ENCODE data around the gene GABRR3. TPM values are rescaled to one million over a fixed set of nuclear protein-coding genes. Genes with fewer than 3 reads are reported as not detected.

GABRR3 gene
- polyA plus RNA-seq (2012; rRNA removed) = not detected in 2 replicates
- not detected in 2 replicates for polyA plus RNA-seq (2012; cell fraction: cytosol; rRNA removed)
- polyA plus RNA-seq (2012; cell fraction: nucleus; rRNA removed) = not detected in 2 replicates

DNA sequence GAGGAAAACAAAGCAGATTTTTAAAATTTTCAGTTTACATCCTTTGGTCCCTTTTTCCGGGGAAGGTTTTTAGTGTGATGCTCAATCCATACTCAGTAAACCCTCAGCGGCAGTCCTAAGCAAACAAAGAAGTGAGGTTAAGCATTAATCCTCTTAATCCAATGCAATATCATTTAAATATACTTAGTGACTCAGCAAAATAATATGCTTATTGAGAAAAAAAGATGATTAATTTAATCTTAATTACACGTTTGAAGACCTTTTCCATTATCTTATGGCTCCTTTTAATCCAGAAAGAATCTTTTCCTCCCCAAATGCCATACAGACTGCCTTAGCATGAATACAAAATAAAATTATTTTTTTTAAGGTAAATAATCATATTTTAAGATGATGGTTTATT, at the start of gene GABRR3:
Gene GABRR3 (minus strand): TSS at position 108 of the 400 bp plus-strand sequence. CDS start 328 bp downstream, outside the sequence.
- H3K36me3 ChIP-seq (replicated peaks in 1 of 2; ENCODE audit: control insufficient read depth in 1 of 2, insufficient read depth in 2 of 2, low read length in 1 of 2) = no peaks in the 10 kb centered on the region
- no peaks in the 10 kb centered on the region for H3K27me3 ChIP-seq (ENCODE audit: insufficient read depth)
- H3K27ac ChIP-seq (ENCODE audit: low read depth in 2 of 2, low read length in 1 of 2) = no peak within 1 kb of the TSS
- no peaks in the 10 kb centered on the region for H3K79me2 ChIP-seq (ENCODE audit: insufficient read depth)
- TF ChIP-seq, protein P1, sequence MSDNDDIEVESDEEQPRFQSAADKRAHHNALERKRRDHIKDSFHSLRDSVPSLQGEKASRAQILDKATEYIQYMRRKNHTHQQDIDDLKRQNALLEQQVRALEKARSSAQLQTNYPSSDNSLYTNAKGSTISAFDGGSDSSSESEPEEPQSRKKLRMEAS (IDR thresholded peaks at IDR 0.05; ENCODE audit: low read depth) = no peak
- TF ChIP-seq, protein P2, sequence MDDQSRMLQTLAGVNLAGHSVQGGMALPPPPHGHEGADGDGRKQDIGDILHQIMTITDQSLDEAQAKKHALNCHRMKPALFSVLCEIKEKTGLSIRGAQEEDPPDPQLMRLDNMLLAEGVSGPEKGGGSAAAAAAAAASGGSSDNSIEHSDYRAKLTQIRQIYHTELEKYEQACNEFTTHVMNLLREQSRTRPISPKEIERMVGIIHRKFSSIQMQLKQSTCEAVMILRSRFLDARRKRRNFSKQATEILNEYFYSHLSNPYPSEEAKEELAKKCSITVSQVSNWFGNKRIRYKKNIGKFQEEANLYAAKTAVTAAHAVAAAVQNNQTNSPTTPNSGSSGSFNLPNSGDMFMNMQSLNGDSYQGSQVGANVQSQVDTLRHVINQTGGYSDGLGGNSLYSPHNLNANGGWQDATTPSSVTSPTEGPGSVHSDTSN (IDR thresholded peaks at IDR 0.05) = no peak
- TF ChIP-seq EZH2phosphoT487 (IDR thresholded peaks at IDR 0.05; ENCODE audit: borderline replicate concordance, low read depth) (no peak), NRF1 (IDR thresholded peaks at IDR 0.05; ENCODE audit: low read depth, low read length) (no peak), POLR2AphosphoS5 (IDR thresholded peaks at IDR 0.05; ENCODE audit: low read depth, low read length) (no peak), RXRA (IDR thresholded peaks at IDR 0.05; ENCODE audit: borderline replicate concordance, low read depth) (no peak), FOXJ3 (CRISPR knock-in tag; IDR thresholded peaks at IDR 0.05) (no peak), TCF12 (IDR thresholded peaks at IDR 0.05) (no peak)
- TF ChIP-seq, protein P3, sequence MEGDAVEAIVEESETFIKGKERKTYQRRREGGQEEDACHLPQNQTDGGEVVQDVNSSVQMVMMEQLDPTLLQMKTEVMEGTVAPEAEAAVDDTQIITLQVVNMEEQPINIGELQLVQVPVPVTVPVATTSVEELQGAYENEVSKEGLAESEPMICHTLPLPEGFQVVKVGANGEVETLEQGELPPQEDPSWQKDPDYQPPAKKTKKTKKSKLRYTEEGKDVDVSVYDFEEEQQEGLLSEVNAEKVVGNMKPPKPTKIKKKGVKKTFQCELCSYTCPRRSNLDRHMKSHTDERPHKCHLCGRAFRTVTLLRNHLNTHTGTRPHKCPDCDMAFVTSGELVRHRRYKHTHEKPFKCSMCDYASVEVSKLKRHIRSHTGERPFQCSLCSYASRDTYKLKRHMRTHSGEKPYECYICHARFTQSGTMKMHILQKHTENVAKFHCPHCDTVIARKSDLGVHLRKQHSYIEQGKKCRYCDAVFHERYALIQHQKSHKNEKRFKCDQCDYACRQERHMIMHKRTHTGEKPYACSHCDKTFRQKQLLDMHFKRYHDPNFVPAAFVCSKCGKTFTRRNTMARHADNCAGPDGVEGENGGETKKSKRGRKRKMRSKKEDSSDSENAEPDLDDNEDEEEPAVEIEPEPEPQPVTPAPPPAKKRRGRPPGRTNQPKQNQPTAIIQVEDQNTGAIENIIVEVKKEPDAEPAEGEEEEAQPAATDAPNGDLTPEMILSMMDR (IDR thresholded peaks at IDR 0.05) = no peak
- TF ChIP-seq, protein P4, sequence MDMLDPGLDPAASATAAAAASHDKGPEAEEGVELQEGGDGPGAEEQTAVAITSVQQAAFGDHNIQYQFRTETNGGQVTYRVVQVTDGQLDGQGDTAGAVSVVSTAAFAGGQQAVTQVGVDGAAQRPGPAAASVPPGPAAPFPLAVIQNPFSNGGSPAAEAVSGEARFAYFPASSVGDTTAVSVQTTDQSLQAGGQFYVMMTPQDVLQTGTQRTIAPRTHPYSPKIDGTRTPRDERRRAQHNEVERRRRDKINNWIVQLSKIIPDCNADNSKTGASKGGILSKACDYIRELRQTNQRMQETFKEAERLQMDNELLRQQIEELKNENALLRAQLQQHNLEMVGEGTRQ (IDR thresholded peaks at IDR 0.05; ENCODE audit: borderline replicate concordance, low read depth, low read length) = no peak
- no peak within 1 kb of the TSS for H3K4me2 ChIP-seq
- no peaks in the 10 kb centered on the region; a peak in 1 of 4 replicates for H3K4me1 ChIP-seq (ENCODE audit: control insufficient read depth in 1 of 2, insufficient read depth in 2 of 2, low read depth in 1 of 2, low read length in 1 of 2)
- no peak within 1 kb of the TSS for H3K4me3 ChIP-seq (ENCODE audit: low read depth in 2 of 2, low read length in 1 of 2)
- no peaks in the 10 kb centered on the region for H3K9me2 ChIP-seq
- CTCF ChIA-PET = no interaction called here
- DNase-seq = no peak
- H2AFZ ChIP-seq (ENCODE audit: low read depth) = no peak within 1 kb of the TSS
- H3K9ac ChIP-seq = no peak within 1 kb of the TSS
- POLR2A ChIA-PET = no interaction called here
- WGBS (ENCODE audit: low lambda C conversion rate) = 17% methylated on average over 3 of the region's 3 CpGs
- no peaks in the 10 kb centered on the region for H3F3A ChIP-seq (replicated peaks; ENCODE audit: insufficient read depth)
- H3K9me3 ChIP-seq = no peaks in the 10 kb centered on the region
- no peaks in the 10 kb centered on the region for H4K20me1 ChIP-seq (ENCODE audit: insufficient read depth)

DNA sequence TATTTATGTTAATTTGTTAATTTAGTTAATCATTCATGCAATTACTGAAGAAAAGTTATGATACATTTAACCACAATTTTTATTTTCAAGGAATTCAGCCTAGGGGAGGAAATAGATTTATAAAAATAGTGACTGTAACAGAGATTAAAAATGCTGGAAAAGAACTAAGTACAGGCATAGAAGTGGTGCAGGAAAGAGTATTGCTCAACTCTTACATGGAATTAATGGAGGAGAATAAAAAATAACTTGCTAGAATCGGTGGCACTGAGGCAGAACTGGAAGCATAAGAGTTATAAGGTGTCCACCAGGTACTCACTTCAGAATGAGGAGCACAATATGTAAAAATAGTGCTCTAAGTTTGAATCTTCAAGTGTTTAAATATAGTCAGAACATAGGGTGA, 38.4 kb upstream of the GABRR3 start:
- no peaks in the 10 kb centered on the region for H3K36me3 ChIP-seq (replicated peaks in 1 of 2; ENCODE audit: control insufficient read depth in 1 of 2, insufficient read depth in 2 of 2, low read length in 1 of 2)
- ChIA-PET CTCF (interaction anchor here (0.8 kb wide), 1 partner anchor 34 kb away, joined by 4 read pairs; no protein-coding TSS in a partner anchor), POLR2A (no interaction called here)
- H3K9ac ChIP-seq = no peak overlapping the region
- DNase-seq = no peak
- no peaks in the 10 kb centered on the region for H3K9me3 ChIP-seq
- H3K27me3 ChIP-seq (ENCODE audit: insufficient read depth) = no peaks in the 10 kb centered on the region
- no peak overlapping the region for H2AFZ ChIP-seq (ENCODE audit: low read depth)
- WGBS (ENCODE audit: low lambda C conversion rate) = 0% methylated on average over 1 of the region's 1 CpG
- no peak overlapping the region for H3K4me3 ChIP-seq (ENCODE audit: low read depth in 2 of 2, low read length in 1 of 2)
- H3K4me2 ChIP-seq = no peak overlapping the region
- H3K27ac ChIP-seq (ENCODE audit: low read depth in 2 of 2, low read length in 1 of 2) = no peak overlapping the region
- no peaks in the 10 kb centered on the region for H3F3A ChIP-seq (replicated peaks; ENCODE audit: insufficient read depth)
- H4K20me1 ChIP-seq (ENCODE audit: insufficient read depth) = no peaks in the 10 kb centered on the region
- H3K9me2 ChIP-seq = no peaks in the 10 kb centered on the region
- H3K79me2 ChIP-seq (ENCODE audit: insufficient read depth) = no peaks in the 10 kb centered on the region
- no peaks in the 10 kb centered on the region for H3K4me1 ChIP-seq (ENCODE audit: control insufficient read depth in 1 of 2, insufficient read depth in 2 of 2, low read depth in 1 of 2, low read length in 1 of 2)
- TF ChIP-seq TAF1 (IDR thresholded peaks at IDR 0.05; ENCODE audit: borderline replicate concordance, low read depth, low read length) (no peak), RAD21 (IDR thresholded peaks at IDR 0.05; ENCODE audit: low read length) (no peak), FOXJ3 (CRISPR knock-in tag; IDR thresholded peaks at IDR 0.05) (no peak), RXRA (IDR thresholded peaks at IDR 0.05; ENCODE audit: borderline replicate concordance, low read depth) (no peak), EP300 (IDR thresholded peaks at IDR 0.05; ENCODE audit: borderline replicate concordance in 1 of 2, low read depth in 1 of 2, low read length in 1 of 2) (no peak), MXI1 (IDR thresholded peaks at IDR 0.05; ENCODE audit: low read depth, low read length) (no peak), YY1 (IDR thresholded peaks at IDR 0.05; ENCODE audit: low read depth) (no peak), FOXM1 (IDR thresholded peaks at IDR 0.05; ENCODE audit: low read depth) (no peak), EZH2phosphoT487 (IDR thresholded peaks at IDR 0.05; ENCODE audit: borderline replicate concordance, low read depth) (no peak)
- TF ChIP-seq, protein P3 (IDR thresholded peaks at IDR 0.05) = no peak
- TF ChIP-seq, protein P5, sequence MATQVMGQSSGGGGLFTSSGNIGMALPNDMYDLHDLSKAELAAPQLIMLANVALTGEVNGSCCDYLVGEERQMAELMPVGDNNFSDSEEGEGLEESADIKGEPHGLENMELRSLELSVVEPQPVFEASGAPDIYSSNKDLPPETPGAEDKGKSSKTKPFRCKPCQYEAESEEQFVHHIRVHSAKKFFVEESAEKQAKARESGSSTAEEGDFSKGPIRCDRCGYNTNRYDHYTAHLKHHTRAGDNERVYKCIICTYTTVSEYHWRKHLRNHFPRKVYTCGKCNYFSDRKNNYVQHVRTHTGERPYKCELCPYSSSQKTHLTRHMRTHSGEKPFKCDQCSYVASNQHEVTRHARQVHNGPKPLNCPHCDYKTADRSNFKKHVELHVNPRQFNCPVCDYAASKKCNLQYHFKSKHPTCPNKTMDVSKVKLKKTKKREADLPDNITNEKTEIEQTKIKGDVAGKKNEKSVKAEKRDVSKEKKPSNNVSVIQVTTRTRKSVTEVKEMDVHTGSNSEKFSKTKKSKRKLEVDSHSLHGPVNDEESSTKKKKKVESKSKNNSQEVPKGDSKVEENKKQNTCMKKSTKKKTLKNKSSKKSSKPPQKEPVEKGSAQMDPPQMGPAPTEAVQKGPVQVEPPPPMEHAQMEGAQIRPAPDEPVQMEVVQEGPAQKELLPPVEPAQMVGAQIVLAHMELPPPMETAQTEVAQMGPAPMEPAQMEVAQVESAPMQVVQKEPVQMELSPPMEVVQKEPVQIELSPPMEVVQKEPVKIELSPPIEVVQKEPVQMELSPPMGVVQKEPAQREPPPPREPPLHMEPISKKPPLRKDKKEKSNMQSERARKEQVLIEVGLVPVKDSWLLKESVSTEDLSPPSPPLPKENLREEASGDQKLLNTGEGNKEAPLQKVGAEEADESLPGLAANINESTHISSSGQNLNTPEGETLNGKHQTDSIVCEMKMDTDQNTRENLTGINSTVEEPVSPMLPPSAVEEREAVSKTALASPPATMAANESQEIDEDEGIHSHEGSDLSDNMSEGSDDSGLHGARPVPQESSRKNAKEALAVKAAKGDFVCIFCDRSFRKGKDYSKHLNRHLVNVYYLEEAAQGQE (IDR thresholded peaks at IDR 0.05; ENCODE audit: low read depth, low read length) = no peak
